GM12892 (cell line): ENCODE results near the gene CAMKMT.

Experiments used
- POLR2A ChIP-seq: IDR thresholded peaks from 2 replicates; pipeline ENCODE4 v1.6.1; 2011; ENCODE audit warnings: low read depth, low read length, control low read depth
- POLR2AphosphoS5 ChIP-seq: IDR thresholded peaks from 2 replicates; pipeline ENCODE4 v1.6.1; 2011; ENCODE audit warnings: low read depth, low read length, control low read depth
- TAF1 ChIP-seq: IDR thresholded peaks from 2 replicates; pipeline ENCODE4 v1.6.1; 2011; ENCODE audit warnings: low read depth, mild to moderate bottlenecking, control low read depth, low read length, borderline replicate concordance

- TF ChIP-seq POLR2AphosphoS5, result peak; percentile 97
- TF ChIP-seq POLR2A, result peak; percentile 95
- TF ChIP-seq TAF1, result peak; percentile 83; the same call in 1 of the 2 replicates
Observed at GRCh38 chr2:44361330-44362206, at the start of gene CAMKMT, which contains the start of gene PREPL.
